Measurements from ENCODE around the gene PIGH. TPM values are rescaled to one million over a fixed set of nuclear protein-coding genes. Genes with fewer than 3 reads are reported as not detected.

PIGH gene
- polyA plus RNA-seq, 1 donor from 2014 or later, result 91.8 TPM

- H4K20me1 ChIP-seq (ENCODE audit: insufficient read depth), result no peaks in the 10 kb centered on the region
- peaks cover 13% of the 10 kb centered on the region for H3K36me3 ChIP-seq (ENCODE audit: insufficient read depth, low read length)
- H3K27ac ChIP-seq (ENCODE audit: low read length), result no peak overlapping the region
- TF ChIP-seq EZH2 (IDR thresholded peaks at IDR 0.05; ENCODE audit: borderline replicate concordance, insufficient read depth, low read length, poor library complexity, severe bottlenecking), result no peak
- TF ChIP-seq SMC3 (conservative IDR thresholded peaks at IDR 0.05; ENCODE audit: poor library complexity), result no peak
- TF ChIP-seq RAD21 (conservative IDR thresholded peaks at IDR 0.05), result no peak
- TF ChIP-seq MXI1 (conservative IDR thresholded peaks at IDR 0.05; ENCODE audit: poor library complexity, severe bottlenecking), result no peak
- TF ChIP-seq EP300 (conservative IDR thresholded peaks at IDR 0.05; ENCODE audit: poor library complexity, severe bottlenecking), result no peak
- TF ChIP-seq POLR2AphosphoS5 (IDR thresholded peaks at IDR 0.05), result no peak
- no peak for TF ChIP-seq REST (IDR thresholded peaks at IDR 0.05; ENCODE audit: borderline replicate concordance)
- TF ChIP-seq CTCF (IDR thresholded peaks at IDR 0.05; ENCODE audit: poor library complexity, severe bottlenecking), result no peak
- TF ChIP-seq TAF1 (IDR thresholded peaks at IDR 0.05; ENCODE audit: low read depth), result no peak
- H3K79me2 ChIP-seq (replicated peaks; ENCODE audit: insufficient read depth, low read length), result no peaks in the 10 kb centered on the region
- no peaks in the 10 kb centered on the region for H3K9me2 ChIP-seq (ENCODE audit: insufficient read depth, low read length)
- no peaks in the 10 kb centered on the region for H3F3A ChIP-seq (ENCODE audit: insufficient read depth, low read length, poor library complexity, severe bottlenecking)
- H3K9me3 ChIP-seq (ENCODE audit: low read length), result no peaks in the 10 kb centered on the region
- no peak overlapping the region for H3K9ac ChIP-seq (ENCODE audit: low read length)
- no peak overlapping the region for H3K4me2 ChIP-seq (ENCODE audit: low read length)
- H3K4me3 ChIP-seq (ENCODE audit: low read length), result no peak overlapping the region
- H3K27me3 ChIP-seq (ENCODE audit: insufficient read depth, low read depth, low read length), result no peaks in the 10 kb centered on the region
- H2AFZ ChIP-seq (ENCODE audit: low read depth, low read length), result no peak overlapping the region
Observed at GRCh38 chr14:67577181-67577808, 22.8 kb downstream of the PIGH start.

GRCh38 chr14:67576216-67576955 lies 23.7 kb downstream of the PIGH start:
- Histone ChIP-seq H3F3A (ENCODE audit: insufficient read depth, low read length, poor library complexity, severe bottlenecking) (no peaks in the 10 kb centered on the region), H3K79me2 (replicated peaks; ENCODE audit: insufficient read depth, low read length) (no peaks in the 10 kb centered on the region), H4K20me1 (ENCODE audit: insufficient read depth) (no peaks in the 10 kb centered on the region), H3K9ac (ENCODE audit: low read length) (no peak overlapping the region), H3K9me3 (ENCODE audit: low read length) (no peaks in the 10 kb centered on the region), H3K27ac (ENCODE audit: low read length) (no peak overlapping the region), H3K36me3 (ENCODE audit: insufficient read depth, low read length) (peaks cover 13% of the 10 kb centered on the region), H3K4me2 (ENCODE audit: low read length) (no peak overlapping the region), H3K4me3 (ENCODE audit: low read length) (no peak overlapping the region), H2AFZ (ENCODE audit: low read depth, low read length) (no peak overlapping the region), H3K9me2 (ENCODE audit: insufficient read depth, low read length) (no peaks in the 10 kb centered on the region), H3K27me3 (ENCODE audit: insufficient read depth, low read depth, low read length) (no peaks in the 10 kb centered on the region)
- TF ChIP-seq CTCF (IDR thresholded peaks at IDR 0.05; ENCODE audit: poor library complexity, severe bottlenecking) (no peak), MXI1 (conservative IDR thresholded peaks at IDR 0.05; ENCODE audit: poor library complexity, severe bottlenecking) (no peak), SMC3 (conservative IDR thresholded peaks at IDR 0.05; ENCODE audit: poor library complexity) (no peak), EZH2 (IDR thresholded peaks at IDR 0.05; ENCODE audit: borderline replicate concordance, insufficient read depth, low read length, poor library complexity, severe bottlenecking) (no peak), RAD21 (conservative IDR thresholded peaks at IDR 0.05) (no peak), TAF1 (IDR thresholded peaks at IDR 0.05; ENCODE audit: low read depth) (no peak), EP300 (conservative IDR thresholded peaks at IDR 0.05; ENCODE audit: poor library complexity, severe bottlenecking) (no peak), REST (IDR thresholded peaks at IDR 0.05; ENCODE audit: borderline replicate concordance) (no peak), POLR2AphosphoS5 (IDR thresholded peaks at IDR 0.05) (no peak)
